Astrocyte (in vitro differentiated cells and primary cell): ENCODE results near the gene JUN.

Experiments
- EZH2 ChIP-seq: IDR thresholded peaks from 2 replicates; pipeline ENCODE4 v1.6.1; 2012; ENCODE audit warnings: mild to moderate bottlenecking, low read length, inconsistent platforms; ENCODE audit not compliant: insufficient read depth
- TF ChIP-seq, protein P1 (sequence below): IDR thresholded peaks from 2 replicates; pipeline ENCODE4 v1.5.1; 2011; ENCODE audit warnings: low read depth, mild to moderate bottlenecking, inconsistent platforms, low read length, moderate library complexity; ENCODE audit not compliant: insufficient read depth

DNA sequence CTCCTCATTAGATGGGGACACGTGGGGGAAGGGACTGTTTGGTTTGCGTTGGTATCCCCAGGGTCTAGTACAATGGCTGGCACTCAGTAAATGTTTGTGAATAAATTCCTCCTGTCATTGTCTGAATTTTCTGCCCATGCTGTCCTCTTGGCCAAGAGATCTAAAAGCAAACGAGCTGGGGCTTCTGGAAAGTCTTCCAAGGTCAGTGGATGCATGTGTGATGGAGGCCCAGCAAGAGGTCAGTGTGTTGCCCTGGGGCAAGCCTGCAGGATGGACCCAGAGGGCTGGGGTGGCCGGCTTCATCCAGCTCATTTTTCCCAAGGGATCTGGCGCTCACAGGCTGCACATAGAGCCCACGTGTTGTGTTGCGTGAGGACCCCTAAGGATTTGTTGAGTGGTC, 30.0 kb upstream of the JUN start:
- TF ChIP-seq, protein P1, sequence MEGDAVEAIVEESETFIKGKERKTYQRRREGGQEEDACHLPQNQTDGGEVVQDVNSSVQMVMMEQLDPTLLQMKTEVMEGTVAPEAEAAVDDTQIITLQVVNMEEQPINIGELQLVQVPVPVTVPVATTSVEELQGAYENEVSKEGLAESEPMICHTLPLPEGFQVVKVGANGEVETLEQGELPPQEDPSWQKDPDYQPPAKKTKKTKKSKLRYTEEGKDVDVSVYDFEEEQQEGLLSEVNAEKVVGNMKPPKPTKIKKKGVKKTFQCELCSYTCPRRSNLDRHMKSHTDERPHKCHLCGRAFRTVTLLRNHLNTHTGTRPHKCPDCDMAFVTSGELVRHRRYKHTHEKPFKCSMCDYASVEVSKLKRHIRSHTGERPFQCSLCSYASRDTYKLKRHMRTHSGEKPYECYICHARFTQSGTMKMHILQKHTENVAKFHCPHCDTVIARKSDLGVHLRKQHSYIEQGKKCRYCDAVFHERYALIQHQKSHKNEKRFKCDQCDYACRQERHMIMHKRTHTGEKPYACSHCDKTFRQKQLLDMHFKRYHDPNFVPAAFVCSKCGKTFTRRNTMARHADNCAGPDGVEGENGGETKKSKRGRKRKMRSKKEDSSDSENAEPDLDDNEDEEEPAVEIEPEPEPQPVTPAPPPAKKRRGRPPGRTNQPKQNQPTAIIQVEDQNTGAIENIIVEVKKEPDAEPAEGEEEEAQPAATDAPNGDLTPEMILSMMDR = no peak
- TF ChIP-seq EZH2 = no peak
